Stimulated activated CD8-positive, alpha-beta memory T cell treated with anti-CD3 and anti-CD28 coated beads, Interleukin-15, amount 100 ng/mL, for 48 hours (primary cell): Measurements from ENCODE around the gene RRAGC.
"Not testable (repeated sequence)": the region's sequence is repeated elsewhere in the genome, so short reads cannot be mapped to it uniquely, and the experiment has no call there.

Experiments used
- DNase-seq, 2 donors: peaks; one replicate each; pipeline ENCODE4 v3.0.0-alpha.2; 2020; ENCODE audit warnings: low read depth in 2 of 2

RRAGC gene

DNA sequence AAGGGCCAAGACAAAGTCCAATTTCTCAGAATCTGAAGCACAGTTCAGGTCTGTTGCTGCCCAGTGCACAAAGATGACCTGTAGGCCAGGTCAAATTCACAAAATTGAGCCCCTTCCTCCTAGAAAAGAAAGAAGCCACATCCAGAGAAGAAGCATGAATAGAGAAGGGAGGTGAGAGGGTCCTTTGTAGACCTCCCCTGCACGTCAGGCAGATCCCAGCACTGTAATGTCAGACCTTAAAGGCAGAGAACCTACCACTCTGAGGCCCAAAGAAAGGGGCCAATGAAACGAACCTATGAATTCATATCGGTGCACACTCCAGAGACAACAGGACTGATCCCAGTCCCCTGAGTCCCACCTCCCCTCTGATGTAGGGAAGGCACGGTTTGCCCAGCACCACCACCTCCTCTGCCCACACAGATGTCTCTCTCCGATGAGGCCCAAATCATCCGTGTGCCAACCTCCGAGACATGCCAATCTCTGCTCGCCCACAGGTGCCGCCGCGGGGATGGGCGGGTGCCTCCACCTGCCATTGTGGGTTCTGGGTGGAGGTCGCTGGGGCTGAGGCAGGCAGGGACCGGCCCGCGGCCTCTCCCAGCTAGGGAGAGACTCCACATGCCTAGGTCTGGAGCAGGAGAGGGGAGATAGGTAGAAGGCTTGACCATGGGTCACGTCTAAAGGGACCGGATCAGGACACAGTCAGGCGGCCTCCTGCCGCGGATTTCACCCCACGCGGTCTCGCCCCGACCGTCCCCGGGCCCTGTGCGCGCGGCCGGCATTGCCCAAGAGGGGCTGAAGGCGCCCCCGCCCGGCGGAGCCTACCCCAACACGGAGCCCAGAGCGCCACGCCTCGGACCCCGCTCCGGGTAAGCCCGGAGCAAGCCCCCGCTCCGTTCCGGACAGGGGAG lies 42.1 kb downstream of the RRAGC start:
- DNase-seq: no peak

DNA sequence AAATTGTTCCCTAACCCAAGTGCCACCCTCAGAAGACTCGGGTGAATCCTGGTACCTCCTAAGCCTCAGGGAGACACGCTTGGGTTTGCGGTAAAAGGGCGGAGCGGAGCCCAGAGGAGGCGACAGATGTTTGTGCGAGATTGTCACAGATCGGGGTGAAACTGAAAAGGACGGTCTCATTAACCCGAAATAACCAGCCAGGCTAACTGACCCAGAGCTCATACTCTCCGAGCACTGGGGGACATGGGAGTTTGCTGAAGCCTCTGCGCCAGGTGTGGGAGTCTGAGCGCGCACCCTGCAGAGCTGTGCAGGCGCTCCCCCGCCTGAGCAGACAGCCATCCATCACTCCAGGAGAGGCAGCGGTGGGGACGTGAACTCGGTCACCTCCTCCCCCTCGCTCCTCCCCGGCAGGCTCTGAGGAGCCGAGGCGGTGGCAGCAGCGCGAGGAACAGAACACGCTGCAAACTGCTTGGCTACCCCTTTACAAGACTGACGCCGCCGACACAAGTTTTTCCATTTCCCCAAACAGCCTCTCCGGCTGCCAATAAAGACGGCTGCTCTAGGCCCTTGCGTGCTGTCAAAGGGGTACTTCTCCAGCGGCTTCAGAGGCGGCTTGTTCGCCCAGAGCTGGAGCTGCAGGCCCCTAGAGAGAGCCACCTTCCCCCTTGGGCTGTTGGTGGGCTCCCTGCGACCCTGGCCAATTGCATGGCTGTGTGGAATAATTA lies 43.5 kb downstream of the RRAGC start:
- DNase-seq: no peak

- no peak for DNase-seq
Observed at GRCh38 chr1:38814984-38815464, 44.5 kb downstream of the RRAGC start.

DNA sequence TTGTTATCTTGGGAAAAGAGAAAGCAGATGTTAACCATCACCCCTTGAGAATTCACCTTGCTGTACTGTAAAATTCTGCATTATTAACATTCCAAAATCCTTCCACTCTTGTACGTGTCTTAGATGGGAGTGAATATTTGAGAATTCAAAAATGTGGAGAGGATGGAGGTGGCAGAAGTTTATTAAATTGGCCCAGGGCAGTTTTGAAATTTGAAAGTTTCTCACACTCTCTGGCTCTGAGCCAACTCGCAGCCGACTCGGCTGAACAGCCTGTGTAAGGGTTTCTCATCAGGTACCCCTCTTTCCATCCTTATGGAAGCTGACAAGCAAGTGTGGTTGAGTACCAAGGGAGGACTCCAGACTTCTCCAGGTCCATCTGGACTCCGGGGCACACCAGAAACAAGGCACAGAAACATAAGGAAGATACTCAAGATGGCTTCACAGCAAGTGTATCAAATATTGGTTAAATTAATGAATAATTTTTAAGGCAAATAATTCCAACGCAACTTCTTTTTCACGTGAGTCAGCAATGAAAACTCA lies 45.1 kb downstream of the RRAGC start:
- no peak for DNase-seq

GRCh38 chr1:38812981-38813380 lies 46.6 kb downstream of the RRAGC start:
- no peak for DNase-seq

DNA sequence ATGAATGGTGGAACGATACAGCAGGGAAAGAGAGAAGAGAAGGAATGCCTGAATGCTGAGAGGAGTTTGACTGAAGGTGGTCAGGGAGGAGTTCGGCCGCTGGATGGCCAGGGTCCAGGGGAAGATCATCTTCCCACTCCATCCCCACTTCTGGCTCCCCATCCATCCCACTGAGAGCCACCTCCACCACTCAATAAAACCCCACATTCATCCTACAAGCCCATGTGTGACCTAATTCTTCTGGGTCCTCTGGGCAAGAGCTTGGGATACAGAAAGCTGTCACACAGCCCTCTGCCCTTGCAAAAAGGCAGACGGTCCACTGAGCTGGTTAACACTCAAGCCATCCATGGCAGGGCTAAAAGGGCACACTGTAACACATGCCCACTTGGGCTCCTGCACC lies 48.1 kb downstream of the RRAGC start:
- not testable (repeated sequence) for DNase-seq

DNA sequence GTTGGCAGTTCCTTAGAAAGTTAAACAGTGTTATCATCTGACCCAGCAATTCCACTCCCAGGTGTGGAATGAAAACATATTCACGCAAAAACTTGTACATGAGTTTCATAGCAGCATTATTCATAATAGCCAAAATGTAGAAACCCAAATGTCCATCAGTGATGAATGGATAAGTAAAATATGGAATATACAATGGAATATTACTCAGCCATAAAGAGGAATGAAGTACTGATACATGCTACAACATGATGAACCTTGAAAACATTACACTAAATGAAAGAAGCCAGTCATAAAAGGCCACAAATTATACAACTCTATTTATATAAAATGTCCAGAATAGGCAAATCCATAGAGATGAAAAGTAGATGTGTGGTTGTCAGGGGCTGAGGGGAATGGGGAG lies 53.5 kb downstream of the RRAGC start:
- DNase-seq: no peak

DNA sequence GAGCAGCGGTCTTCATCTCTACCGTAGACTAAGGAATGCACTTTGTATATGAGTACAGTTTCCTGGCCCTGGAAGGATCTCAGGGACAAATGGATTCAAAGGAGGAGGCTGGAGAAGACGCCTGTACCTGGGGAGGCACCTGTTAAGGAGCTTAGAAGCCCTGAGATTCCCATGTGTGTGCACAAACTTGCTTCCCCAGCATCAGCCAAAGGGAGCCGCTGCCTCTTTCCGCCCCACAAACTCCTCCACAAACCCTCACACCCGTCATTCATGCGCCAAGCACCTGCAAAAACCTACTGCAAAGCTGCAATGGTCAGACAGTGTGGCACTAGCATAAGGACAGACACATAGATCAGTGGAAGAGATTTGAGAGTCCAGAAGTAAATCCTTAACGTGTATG lies 54.5 kb downstream of the RRAGC start:
- no peak for DNase-seq

GRCh38 chr1:38804062-38804886 lies 55.3 kb downstream of the RRAGC start:
- DNase-seq: no peak

GRCh38 chr1:38803647-38804046 lies 55.9 kb downstream of the RRAGC start:
- DNase-seq: no peak

DNA sequence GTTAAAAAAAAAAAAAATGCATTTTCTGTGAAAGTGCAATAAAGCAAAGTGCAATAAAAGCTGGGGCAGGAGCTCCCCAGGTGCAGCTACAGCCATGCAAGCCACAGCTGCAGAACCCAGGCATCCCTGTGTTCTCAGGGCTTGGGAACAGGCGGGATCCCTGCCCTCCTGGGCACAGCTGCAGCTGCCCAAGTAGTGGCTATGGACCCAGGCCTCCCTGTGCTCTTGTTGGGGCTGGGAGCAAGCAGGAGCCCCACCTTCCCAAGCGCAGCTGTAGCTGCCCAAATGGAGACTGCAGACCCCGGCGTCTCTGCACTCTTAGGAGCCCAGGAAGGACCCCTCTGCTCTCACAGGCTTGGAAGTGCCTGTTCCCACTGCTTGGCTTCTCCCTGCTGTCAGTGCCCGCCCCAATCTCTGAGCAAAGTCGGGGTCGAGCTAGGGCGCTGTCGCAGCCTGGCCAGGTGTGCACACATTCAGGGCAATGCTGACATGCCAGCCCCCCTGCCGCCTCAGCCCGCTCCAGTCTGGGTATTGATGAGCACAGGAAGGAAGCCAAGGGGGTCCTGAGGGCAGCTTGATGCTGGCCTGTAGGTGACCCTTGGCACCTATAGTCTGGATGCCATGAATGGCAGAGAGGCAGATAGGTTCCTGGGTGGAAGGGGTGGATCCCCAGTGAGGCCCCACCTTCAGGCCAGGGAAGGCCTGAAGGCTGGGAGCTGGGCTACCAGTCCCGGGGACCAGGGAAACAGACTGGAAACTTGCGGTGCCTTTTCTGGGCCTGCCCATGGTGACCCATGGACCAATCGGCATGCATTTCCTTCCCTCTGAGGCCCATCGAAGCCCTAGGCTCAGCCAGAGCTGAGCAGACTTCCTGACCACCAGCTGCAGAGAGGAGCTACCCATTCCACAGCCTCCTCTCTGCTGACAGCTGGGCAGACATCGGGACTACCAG lies 58.6 kb downstream of the RRAGC start:
- DNase-seq: no peak

- DNase-seq: no peak
Observed at GRCh38 chr1:38793299-38793698, 66.3 kb downstream of the RRAGC start.

DNA sequence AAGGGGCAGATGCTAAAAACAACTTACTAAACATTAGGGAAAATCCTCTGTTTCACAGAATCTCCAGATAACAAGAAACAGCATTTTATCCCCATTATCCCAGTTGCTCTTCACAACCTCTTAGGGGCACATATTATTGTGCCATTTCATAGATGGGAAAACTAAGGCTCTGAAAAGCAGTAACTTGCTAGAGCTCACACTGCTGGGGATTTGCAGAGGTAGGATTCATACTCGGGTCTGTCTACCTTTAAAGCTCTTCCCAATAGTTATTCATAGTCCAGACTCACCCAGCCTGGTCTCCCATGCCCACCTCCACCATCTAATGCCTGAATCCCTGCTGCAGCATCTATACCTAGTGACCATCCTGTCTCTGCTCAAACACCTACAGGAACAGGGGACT lies 67.7 kb downstream of the RRAGC start:
- DNase-seq: no peak

DNA sequence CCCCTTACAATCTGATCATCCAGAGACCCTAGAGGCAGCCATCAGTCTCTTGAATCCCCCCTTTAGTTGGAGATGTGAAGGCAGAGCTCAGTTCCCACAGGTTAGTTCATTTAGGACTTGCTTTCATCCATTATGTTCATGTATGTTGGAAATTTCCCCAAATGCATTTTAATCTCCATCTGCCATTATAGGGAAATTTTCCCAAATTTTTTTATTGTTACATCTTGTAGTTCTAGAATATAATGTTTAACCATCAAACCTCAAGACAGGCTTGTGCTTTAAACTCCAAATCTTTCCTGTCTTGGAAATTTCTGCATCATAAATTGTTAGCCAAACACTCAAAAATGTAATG lies 68.4 kb downstream of the RRAGC start:
- no peak for DNase-seq

- DNase-seq: no peak
Observed at GRCh38 chr1:38790422-38791163, 69.0 kb downstream of the RRAGC start.

DNA sequence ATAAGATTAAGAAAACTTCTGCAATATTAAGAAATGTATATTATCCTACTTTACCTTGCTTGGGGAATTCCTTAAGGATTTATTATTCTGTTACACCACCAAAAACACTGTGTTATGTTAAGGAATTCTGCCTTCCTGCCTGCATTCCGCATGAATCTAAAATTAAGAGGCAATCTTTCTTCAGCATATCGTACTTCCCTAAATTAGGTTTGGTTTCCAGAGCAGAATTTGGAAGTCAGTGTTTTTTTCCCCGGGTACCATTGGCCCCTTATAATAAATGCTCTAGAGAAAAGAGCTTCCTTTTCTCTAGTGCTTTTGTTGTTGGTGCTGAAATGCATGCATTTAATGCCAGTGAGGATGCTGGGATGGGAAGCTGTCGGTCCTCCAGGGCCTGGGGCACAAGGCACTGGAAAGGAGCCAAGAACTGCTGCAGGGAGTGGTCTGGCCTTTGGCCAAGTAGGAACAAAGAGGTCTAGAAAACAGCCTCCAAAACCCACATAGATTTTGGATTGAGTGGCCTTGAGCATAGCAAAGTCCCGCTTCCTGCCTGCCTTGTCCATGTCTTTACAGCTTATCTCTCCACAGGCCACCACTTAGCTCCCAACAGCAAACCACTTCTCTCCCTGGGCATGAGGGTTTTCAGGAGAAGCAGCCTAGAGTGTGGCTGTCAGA lies 69.9 kb downstream of the RRAGC start:
- DNase-seq: no peak

- DNase-seq: no peak
Observed at GRCh38 chr1:38788341-38789336, 70.9 kb downstream of the RRAGC start.
